HepG2 (cell line): ENCODE data around the gene VAV2. TPM values are rescaled to one million over a fixed set of nuclear protein-coding genes. Genes with fewer than 3 reads are reported as not detected.
A peak's percentile ranks its signal among the peaks of the same experiment; 100 is the strongest.

Source experiments
- CBFB ChIP-seq: sonication (generic); formaldehyde crosslinking; IDR thresholded peaks from 2 replicates; pipeline ENCODE4 v1.4.0; 2020; ENCODE audit warnings: missing genetic modification reagents
- CHD4 ChIP-seq: fragments of 200-600 bp; sonication (generic); IDR thresholded peaks from 2 replicates; pipeline ENCODE4 v1.7.0; 2017; ENCODE audit warnings: mild to moderate bottlenecking, low read length, borderline replicate concordance
- DNMT3B ChIP-seq: conservative IDR thresholded peaks from 2 replicates; pipeline ENCODE4 v1.6.1; 2016; ENCODE audit warnings: missing biosample characterization, control low read depth
- EED ChIP-seq: sonication (generic); formaldehyde crosslinking; IDR thresholded peaks from 2 replicates; pipeline ENCODE4 v1.5.0; 2020; ENCODE audit warnings: mild to moderate bottlenecking, missing genetic modification reagents
- FOXC1 ChIP-seq: sonication (generic); formaldehyde crosslinking; IDR thresholded peaks from 2 replicates; pipeline ENCODE4 v1.8.0; 2022; ENCODE audit warnings: mild to moderate bottlenecking, missing genetic modification reagents, borderline replicate concordance
- HDAC1 ChIP-seq: sonication (generic); formaldehyde crosslinking; IDR thresholded peaks from 2 replicates; pipeline ENCODE4 v1.5.1; 2020; ENCODE audit warnings: mild to moderate bottlenecking, missing genetic modification reagents
- MBD4 ChIP-seq: IDR thresholded peaks from 2 replicates; pipeline ENCODE4 v1.6.1; 2012; ENCODE audit warnings: low read length, inconsistent platforms, borderline replicate concordance
- MED8 ChIP-seq: sonication (generic); formaldehyde crosslinking; IDR thresholded peaks from 2 replicates; pipeline ENCODE4 v1.8.1; 2023; ENCODE audit warnings: mild to moderate bottlenecking, missing genetic modification reagents; ENCODE audit not compliant: insufficient replicate concordance
- MZF1 ChIP-seq: sonication (generic); formaldehyde crosslinking; IDR thresholded peaks from 2 replicates; pipeline ENCODE4 v1.8.1; 2023; ENCODE audit warnings: mild to moderate bottlenecking, missing genetic modification reagents, borderline replicate concordance
- RNF2 ChIP-seq: fragments of 450-650 bp; conservative IDR thresholded peaks from 2 replicates; pipeline ENCODE4 v1.6.1; 2016; ENCODE audit warnings: low read depth
- TAF1 ChIP-seq: sonication (generic); formaldehyde crosslinking; IDR thresholded peaks from 2 replicates; pipeline ENCODE4 v1.4.0; 2020; ENCODE audit warnings: missing genetic modification reagents
- TCF12 ChIP-seq, 2 experiments: fragments of 450-650 bp in 1 of 2; sonication (generic) in 1 of 2; formaldehyde crosslinking in 1 of 2; IDR thresholded peaks; 2 replicates each; pipeline versions ENCODE4 v1.6.1 to v1.8.0; 2017 to 2022; ENCODE audit warnings: antibody characterized with exemption in 1 of 2, mild to moderate bottlenecking in 1 of 2, missing genetic modification reagents in 1 of 2, moderate library complexity in 1 of 2
- ZBTB7A ChIP-seq: sonication (generic); formaldehyde crosslinking; IDR thresholded peaks from 2 replicates; pipeline ENCODE4 v1.8.0; 2022; ENCODE audit warnings: mild to moderate bottlenecking, missing genetic modification reagents
- ZNF253 ChIP-seq: sonication (generic); formaldehyde crosslinking; IDR thresholded peaks from 2 replicates; pipeline ENCODE4 v1.8.0; 2022; ENCODE audit warnings: mild to moderate bottlenecking, missing genetic modification reagents, borderline replicate concordance
- ZNF451 ChIP-seq: sonication (generic); formaldehyde crosslinking; IDR thresholded peaks from 2 replicates; pipeline ENCODE4 v1.5.0; 2020; ENCODE audit warnings: mild to moderate bottlenecking, missing genetic modification reagents
- ZNF674 ChIP-seq: sonication (generic); formaldehyde crosslinking; IDR thresholded peaks from 2 replicates; pipeline ENCODE4 v1.5.0; 2020; ENCODE audit warnings: low read depth, mild to moderate bottlenecking, missing genetic modification reagents
- ZNF841 ChIP-seq: sonication (generic); formaldehyde crosslinking; IDR thresholded peaks from 2 replicates; pipeline ENCODE4 v1.8.1; 2023; ENCODE audit warnings: missing genetic modification reagents, borderline replicate concordance
- ZNF878 ChIP-seq: sonication (generic); formaldehyde crosslinking; IDR thresholded peaks from 2 replicates; pipeline ENCODE4 v1.8.1; 2023; ENCODE audit warnings: mild to moderate bottlenecking, missing genetic modification reagents, moderate library complexity
- ZSCAN25 ChIP-seq: sonication (generic); formaldehyde crosslinking; IDR thresholded peaks from 2 replicates; pipeline ENCODE4 v1.8.0; 2022; ENCODE audit warnings: mild to moderate bottlenecking, missing genetic modification reagents
- ZXDC ChIP-seq: sonication (generic); formaldehyde crosslinking; IDR thresholded peaks from 2 replicates; pipeline ENCODE4 v1.5.0; 2020; ENCODE audit warnings: mild to moderate bottlenecking, missing genetic modification reagents
- polyA plus RNA-seq, 8 experiments: library from polyadenylated mRNA; depleted of rRNA in 3 of 8; stranded (reverse) in 7 of 8; unstranded in 1 of 8; fragments of >200 nt; fragmentation: Illumina TruSeq in 4 of 8; extraction: Trizol in 4 of 8; gene quantifications; 2 replicates each; pipeline versions ENCODE4 v1.2.1 to v1.2.3, GENCODE V29; 2011 to 2016; ENCODE audit warnings: low read depth in 4 of 8, missing spikeins in 1 of 8, mixed read lengths in 1 of 8; ENCODE audit not compliant: insufficient read depth in 1 of 8
- total RNA-seq, 5 experiments: library from RNA; depleted of rRNA; stranded (reverse); fragments of >200 nt; fragmentation: Illumina TruSeq; extraction: Trizol; gene quantifications; 2 replicates each; pipeline ENCODE4 v1.2.3, GENCODE V29; 2016; ENCODE audit warnings: low read depth in 1 of 5
- TF ChIP-seq, protein P1 (sequence below): IDR thresholded peaks from 2 replicates; pipeline ENCODE4 v1.4.0; 2020; ENCODE audit warnings: mild to moderate bottlenecking, missing genetic modification reagents
- TF ChIP-seq, protein P2 (sequence below): sonication (generic); formaldehyde crosslinking; IDR thresholded peaks from 2 replicates; pipeline ENCODE4 v1.4.0; 2020; ENCODE audit warnings: missing genetic modification reagents, mild to moderate bottlenecking, borderline replicate concordance
- TF ChIP-seq, protein P3 (sequence below): sonication (generic); formaldehyde crosslinking; IDR thresholded peaks from 2 replicates; pipeline ENCODE4 v1.8.1; 2023; ENCODE audit warnings: missing genetic modification reagents, mild to moderate bottlenecking, borderline replicate concordance

The VAV2 gene
- total and polyA plus RNA-seq, 2 of the 13 experiments (the other 11 are each of a cell fraction or from before 2014, with no cell fraction given) = 22.5 to 22.9 TPM

DNA sequence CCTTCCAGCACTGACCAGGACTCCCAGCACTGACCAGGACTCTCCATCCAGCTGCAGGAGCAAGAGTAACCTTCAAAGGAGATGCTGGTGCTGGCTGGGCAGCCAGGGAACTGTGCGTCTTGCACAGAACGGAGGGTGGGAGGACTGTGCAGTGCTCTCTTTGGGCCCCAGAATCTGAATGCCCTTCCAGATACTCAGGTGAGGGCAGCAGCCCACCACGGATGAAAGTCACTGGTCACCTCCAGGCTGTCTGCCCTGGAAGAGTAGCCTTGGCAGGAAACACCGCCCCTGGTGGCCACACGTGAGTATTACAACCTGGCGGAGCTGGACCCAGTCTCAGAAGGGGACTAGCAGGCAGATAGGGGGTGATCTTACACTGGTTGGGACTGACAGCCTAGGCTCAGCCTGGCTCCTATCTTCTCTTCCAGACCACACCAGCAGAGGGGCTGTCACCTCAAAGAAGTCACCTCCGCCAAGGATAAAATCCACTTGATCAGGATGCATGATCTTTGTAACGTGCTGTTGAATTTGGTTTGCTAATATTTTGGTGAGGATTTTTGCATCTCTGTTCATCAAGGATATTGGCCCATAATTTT, 249.2 kb downstream of the VAV2 start (continued):
- no peak for TF ChIP-seq ZXDC (CRISPR knock-in tag)
- no peak for TF ChIP-seq TCF12 (IDR thresholded peaks at IDR 0.05)
- TF ChIP-seq TCF12 (CRISPR knock-in tag; IDR thresholded peaks at IDR 0.05) = no peak
- no peak for TF ChIP-seq ZBTB7A (CRISPR knock-in tag)
- no peak for TF ChIP-seq MZF1 (CRISPR knock-in tag)
- TF ChIP-seq EED (CRISPR knock-in tag) = no peak
- TF ChIP-seq CHD4 = no peak
- TF ChIP-seq ZNF878 = no peak
- TF ChIP-seq RNF2 = no peak
- TF ChIP-seq ZNF253 = no peak
- peak; percentile 24; the same call in 1 of the 2 replicates for TF ChIP-seq TAF1
- TF ChIP-seq, protein P1, sequence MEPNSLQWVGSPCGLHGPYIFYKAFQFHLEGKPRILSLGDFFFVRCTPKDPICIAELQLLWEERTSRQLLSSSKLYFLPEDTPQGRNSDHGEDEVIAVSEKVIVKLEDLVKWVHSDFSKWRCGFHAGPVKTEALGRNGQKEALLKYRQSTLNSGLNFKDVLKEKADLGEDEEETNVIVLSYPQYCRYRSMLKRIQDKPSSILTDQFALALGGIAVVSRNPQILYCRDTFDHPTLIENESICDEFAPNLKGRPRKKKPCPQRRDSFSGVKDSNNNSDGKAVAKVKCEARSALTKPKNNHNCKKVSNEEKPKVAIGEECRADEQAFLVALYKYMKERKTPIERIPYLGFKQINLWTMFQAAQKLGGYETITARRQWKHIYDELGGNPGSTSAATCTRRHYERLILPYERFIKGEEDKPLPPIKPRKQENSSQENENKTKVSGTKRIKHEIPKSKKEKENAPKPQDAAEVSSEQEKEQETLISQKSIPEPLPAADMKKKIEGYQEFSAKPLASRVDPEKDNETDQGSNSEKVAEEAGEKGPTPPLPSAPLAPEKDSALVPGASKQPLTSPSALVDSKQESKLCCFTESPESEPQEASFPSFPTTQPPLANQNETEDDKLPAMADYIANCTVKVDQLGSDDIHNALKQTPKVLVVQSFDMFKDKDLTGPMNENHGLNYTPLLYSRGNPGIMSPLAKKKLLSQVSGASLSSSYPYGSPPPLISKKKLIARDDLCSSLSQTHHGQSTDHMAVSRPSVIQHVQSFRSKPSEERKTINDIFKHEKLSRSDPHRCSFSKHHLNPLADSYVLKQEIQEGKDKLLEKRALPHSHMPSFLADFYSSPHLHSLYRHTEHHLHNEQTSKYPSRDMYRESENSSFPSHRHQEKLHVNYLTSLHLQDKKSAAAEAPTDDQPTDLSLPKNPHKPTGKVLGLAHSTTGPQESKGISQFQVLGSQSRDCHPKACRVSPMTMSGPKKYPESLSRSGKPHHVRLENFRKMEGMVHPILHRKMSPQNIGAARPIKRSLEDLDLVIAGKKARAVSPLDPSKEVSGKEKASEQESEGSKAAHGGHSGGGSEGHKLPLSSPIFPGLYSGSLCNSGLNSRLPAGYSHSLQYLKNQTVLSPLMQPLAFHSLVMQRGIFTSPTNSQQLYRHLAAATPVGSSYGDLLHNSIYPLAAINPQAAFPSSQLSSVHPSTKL (CRISPR knock-in tag) = peak; percentile 56; the same call in 1 of the 2 replicates
- TF ChIP-seq DNMT3B (CRISPR knock-in tag) = no peak
- TF ChIP-seq ZNF841 (CRISPR knock-in tag) = no peak
- TF ChIP-seq ZNF451 = peak; percentile 25; the same call in 1 of the 2 replicates
- TF ChIP-seq FOXC1 = no peak
- TF ChIP-seq ZSCAN25 (CRISPR knock-in tag) = peak; percentile 58; the same call in 1 of the 2 replicates
- no peak for TF ChIP-seq MBD4
- TF ChIP-seq, protein P2, sequence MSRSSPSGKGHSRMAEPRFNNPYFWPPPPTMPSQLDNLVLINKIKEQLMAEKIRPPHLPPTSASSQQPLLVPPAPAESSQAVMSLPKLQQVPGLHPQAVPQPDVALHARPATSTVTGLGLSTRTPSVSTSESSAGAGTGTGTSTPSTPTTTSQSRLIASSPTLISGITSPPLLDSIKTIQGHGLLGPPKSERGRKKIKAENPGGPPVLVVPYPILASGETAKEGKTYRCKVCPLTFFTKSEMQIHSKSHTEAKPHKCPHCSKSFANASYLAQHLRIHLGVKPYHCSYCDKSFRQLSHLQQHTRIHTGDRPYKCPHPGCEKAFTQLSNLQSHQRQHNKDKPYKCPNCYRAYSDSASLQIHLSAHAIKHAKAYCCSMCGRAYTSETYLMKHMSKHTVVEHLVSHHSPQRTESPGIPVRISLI = no peak; the same call in 1 of the 2 replicates
- TF ChIP-seq ZNF674 (CRISPR knock-in tag) = no peak
- peak; percentile 25; the same call in 1 of the 2 replicates for TF ChIP-seq HDAC1 (CRISPR knock-in tag)
- TF ChIP-seq, protein P3, sequence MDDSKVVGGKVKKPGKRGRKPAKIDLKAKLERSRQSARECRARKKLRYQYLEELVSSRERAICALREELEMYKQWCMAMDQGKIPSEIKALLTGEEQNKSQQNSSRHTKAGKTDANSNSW (CRISPR knock-in tag) = no peak
- TF ChIP-seq CBFB = peak; percentile 65
- no peak for TF ChIP-seq MED8 (CRISPR knock-in tag)
